Prostate gland (tissue), 2 donors: ENCODE results near the gene ERC2.

Source experiments
- CTCF ChIP-seq, 4 experiments: fragments of 200-600 bp in 2 of 4; fragments of 450-650 bp in 2 of 4; sonication (generic) in 2 of 4; IDR thresholded peaks; 1 replicate in 3 of 4; 2 replicates in 1 of 4; pipeline ENCODE4 v1.5.1; 2016 to 2019; ENCODE audit warnings: antibody characterized with exemption in 4 of 4, mild to moderate bottlenecking in 2 of 4, moderate library complexity in 2 of 4
- POLR2A ChIP-seq: fragments of 450-650 bp; IDR thresholded peaks from one replicate; pipeline ENCODE4 v1.6.1; 2016; ENCODE audit warnings: antibody characterized with exemption, mild to moderate bottlenecking
- POLR2AphosphoS5 ChIP-seq: sonication (generic); formaldehyde crosslinking; IDR thresholded peaks from one replicate; pipeline ENCODE4 v1.6.1; 2017; ENCODE audit warnings: antibody characterized with exemption

GRCh38 chr3:55955891-55956477 is 512.3 kb downstream of the ERC2 start:
- TF ChIP-seq CTCF (IDR thresholded peaks at IDR 0.05): no peak
- no peak for TF ChIP-seq POLR2AphosphoS5
- TF ChIP-seq POLR2A: no peak
